Measurements from ENCODE around the gene SCYL1.
"Not testable (repeated sequence)": the region's sequence is repeated elsewhere in the genome, so short reads cannot be mapped to it uniquely, and the experiment has no call there.

Gene SCYL1

GRCh38 chr11:65506290-65506771 lies 18.6 kb upstream of the SCYL1 start:
- no peak for DNase-seq (ENCODE audit: insufficient read length, low spot score)
- no peak for FAIRE-seq
- TF ChIP-seq POLR2A (IDR thresholded peaks at IDR 0.05; ENCODE audit: low read depth, low read length) = no peak

DNA sequence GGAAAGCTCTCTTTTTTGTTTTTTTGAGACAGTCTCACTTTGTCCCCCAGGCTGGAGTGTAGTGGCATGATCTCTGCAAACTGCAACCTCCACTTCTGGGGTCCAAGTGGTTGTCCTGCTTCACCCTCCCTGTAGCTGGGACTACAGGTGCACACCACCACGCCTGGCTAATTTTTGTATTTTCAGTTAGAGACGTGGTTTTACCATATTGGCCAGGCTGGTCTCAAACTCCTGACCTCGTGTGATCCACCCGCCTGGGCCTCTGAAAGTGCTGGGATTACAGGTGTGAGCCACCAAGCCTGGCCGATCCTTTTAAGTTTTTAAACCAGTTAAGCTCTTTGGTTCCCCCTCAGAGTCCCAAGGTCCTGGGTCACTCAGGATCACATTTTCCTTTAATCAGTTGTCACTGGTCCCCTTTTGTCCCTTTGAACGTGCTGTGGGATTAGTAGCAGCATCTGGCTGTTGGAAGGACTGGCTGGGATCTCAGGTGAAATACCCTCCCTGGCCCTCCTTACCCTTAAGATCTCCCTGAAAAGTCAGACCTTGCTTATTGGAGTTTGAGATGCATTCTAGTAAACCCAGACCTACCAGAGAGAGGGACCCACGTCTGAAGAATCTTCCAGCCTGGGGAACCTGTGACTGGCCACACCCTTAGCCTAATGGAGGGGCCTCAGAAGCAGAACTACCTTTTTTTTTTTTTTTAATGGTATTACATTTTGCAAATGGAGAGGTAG lies 17.9 kb upstream of the SCYL1 start:
- DNase-seq (ENCODE audit: insufficient read length, low spot score) = no peak
- TF ChIP-seq POLR2A (IDR thresholded peaks at IDR 0.05; ENCODE audit: low read depth, low read length) = peak; percentile 53; the same call in 1 of the 2 replicates
- no peak for FAIRE-seq

- FAIRE-seq; DNase-seq (ENCODE audit: insufficient read length, low spot score): not testable (repeated sequence)
These were observed 12.6 kb upstream of the SCYL1 start for GRCh38 chr11:65512311-65512710.

GRCh38 chr11:65516135-65516968 lies 8.5 kb upstream of the SCYL1 start:
- TF ChIP-seq POLR2A (IDR thresholded peaks at IDR 0.05; ENCODE audit: low read depth, low read length) = no peak
- DNase-seq (ENCODE audit: insufficient read length, low spot score) = no peak
- FAIRE-seq = no peak

GRCh38 chr11:65518941-65519549 lies 5.8 kb upstream of the SCYL1 start:
- not testable (repeated sequence) for FAIRE-seq; DNase-seq (ENCODE audit: insufficient read length, low spot score)

DNA sequence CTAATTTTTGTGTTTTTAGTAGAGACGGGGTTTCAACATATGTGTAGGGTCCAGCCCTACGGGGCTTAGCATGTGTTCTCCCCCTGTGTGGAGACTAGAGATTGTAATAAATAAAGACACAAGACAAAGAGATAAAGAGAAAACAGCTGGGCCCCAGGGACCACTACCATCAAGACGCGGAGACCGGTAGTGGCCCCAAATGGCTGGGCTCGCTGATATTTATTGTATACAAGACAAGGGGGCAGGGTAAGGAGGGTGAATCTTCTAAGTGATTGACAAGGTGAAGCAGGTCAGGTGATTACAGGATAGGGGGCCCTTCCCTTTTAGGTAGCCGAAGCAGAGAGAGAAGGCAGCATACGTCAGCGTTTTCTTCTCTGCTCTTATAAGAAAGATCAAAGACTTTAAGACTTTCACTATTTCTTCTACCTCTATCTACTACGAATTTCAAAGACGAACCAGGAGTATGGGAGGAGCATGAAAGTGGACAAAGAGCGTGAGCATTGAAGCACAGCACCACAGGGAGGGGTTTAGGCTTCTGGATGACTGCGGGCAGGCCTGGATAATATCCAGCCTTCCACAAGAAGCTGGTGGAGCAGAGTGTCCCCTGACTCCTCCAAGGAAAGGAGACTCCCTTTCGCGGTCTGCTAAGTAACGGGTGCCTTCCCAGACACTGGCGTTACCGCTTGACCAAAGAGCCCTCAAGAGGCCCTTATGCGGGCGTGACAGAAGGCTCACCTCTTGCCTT lies 2.9 kb upstream of the SCYL1 start:
- DNase-seq (ENCODE audit: insufficient read length, low spot score); FAIRE-seq: not testable (repeated sequence)

- not testable (repeated sequence) for FAIRE-seq; DNase-seq (ENCODE audit: insufficient read length, low spot score)
These were observed 1.9 kb upstream of the SCYL1 start for GRCh38 chr11:65522718-65523630.

DNA sequence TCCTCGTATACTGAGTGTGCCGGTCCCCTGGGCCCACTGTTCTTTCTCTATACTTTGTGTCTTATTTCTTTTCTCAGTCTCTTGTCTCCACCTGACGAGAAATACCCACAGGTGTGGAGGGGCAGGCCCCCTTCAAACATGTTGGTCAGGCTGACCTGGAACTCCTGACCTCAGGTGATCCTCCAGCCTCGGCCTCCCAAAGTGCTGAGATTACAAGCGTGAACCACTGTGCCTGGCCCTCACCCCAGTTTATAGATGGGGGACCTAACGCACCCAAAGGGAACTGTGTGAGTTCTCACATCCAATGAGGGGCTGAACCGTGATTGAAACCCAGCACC lies 1.3 kb upstream of the SCYL1 start:
- not testable (repeated sequence) for FAIRE-seq; DNase-seq (ENCODE audit: insufficient read length, low spot score)

- DNase-seq (ENCODE audit: insufficient read length, low spot score) = no peak
- TF ChIP-seq POLR2A (IDR thresholded peaks at IDR 0.05; ENCODE audit: low read depth, low read length) = no peak
- FAIRE-seq = no peak
These were observed 706 bp upstream of the SCYL1 start for GRCh38 chr11:65524014-65524740.

- no peak for DNase-seq (ENCODE audit: insufficient read length, low spot score)
- FAIRE-seq = no peak
- TF ChIP-seq POLR2A (IDR thresholded peaks at IDR 0.05; ENCODE audit: low read depth, low read length) = no peak
These were observed 930 bp downstream of the SCYL1 start for GRCh38 chr11:65525546-65526480.

GRCh38 chr11:65526744-65527143 lies 1.9 kb downstream of the SCYL1 start:
- no peak for FAIRE-seq
- no peak for TF ChIP-seq POLR2A (IDR thresholded peaks at IDR 0.05; ENCODE audit: low read depth, low read length)
- no peak for DNase-seq (ENCODE audit: insufficient read length, low spot score)

All from H54 (cell line).